GM23338 (cell line): ENCODE data around the gene DDX31. TPM values are rescaled to one million over a fixed set of nuclear protein-coding genes. Genes with fewer than 3 reads are reported as not detected.

Source experiments
- ATAC-seq: fragments of 200-7000 bp; cut with Tn5 transposase; 3 replicates; pipeline ENCODE4 v1.9.1; 2020
- DNase-seq: peaks from one replicate; pipeline ENCODE4 v3.0.0-alpha.2; 2015; ENCODE audit warnings: low spot score
- H2AFZ ChIP-seq: fragments of 200-600 bp; sonication (generic); 2 replicates; pipeline ENCODE4 v1.8.0; 2016; ENCODE audit warnings: antibody characterized with exemption, mild to moderate bottlenecking, moderate library complexity
- H3F3A ChIP-seq: fragments of 200-600 bp; sonication (generic); replicated peaks from 2 replicates; pipeline ENCODE4 v1.8.0; 2017; ENCODE audit warnings: antibody characterized with exemption, mixed run types, low read depth
- H3K27ac ChIP-seq: fragments of 200-600 bp; sonication (generic); 2 replicates; pipeline ENCODE4 v1.6.1; 2016; ENCODE audit warnings: low read depth
- H3K27me3 ChIP-seq: fragments of 200-600 bp; sonication (generic); 2 replicates; pipeline ENCODE4 v1.8.0; 2016; ENCODE audit warnings: mild to moderate bottlenecking, mixed run types, moderate library complexity; ENCODE audit not compliant: insufficient read depth
- H3K36me3 ChIP-seq: fragments of 200-600 bp; sonication (generic); 2 replicates; pipeline ENCODE4 v1.8.0; 2016; ENCODE audit warnings: mild to moderate bottlenecking; ENCODE audit not compliant: insufficient read depth
- H3K4me1 ChIP-seq: fragments of 200-600 bp; sonication (generic); 2 replicates; pipeline ENCODE4 v1.8.0; 2016; ENCODE audit warnings: mild to moderate bottlenecking, moderate library complexity; ENCODE audit not compliant: insufficient read depth
- H3K4me2 ChIP-seq: fragments of 200-600 bp; sonication (generic); 2 replicates; pipeline ENCODE4 v1.7.1; 2017; ENCODE audit warnings: mixed run types
- H3K4me3 ChIP-seq: fragments of 200-600 bp; sonication (generic); 2 replicates; pipeline ENCODE4 v1.6.1; 2016; ENCODE audit warnings: mixed run types
- H3K79me2 ChIP-seq: fragments of 200-600 bp; sonication (generic); replicated peaks from 2 replicates; pipeline ENCODE4 v1.8.0; 2017; ENCODE audit warnings: mild to moderate bottlenecking; ENCODE audit not compliant: insufficient read depth
- H3K9me2 ChIP-seq: fragments of 200-600 bp; sonication (generic); 2 replicates; pipeline ENCODE4 v1.8.0; 2017; ENCODE audit not compliant: insufficient read depth
- H4K20me1 ChIP-seq: fragments of 200-600 bp; sonication (generic); replicated peaks from 2 replicates; pipeline ENCODE4 v1.8.0; 2017; ENCODE audit warnings: mild to moderate bottlenecking; ENCODE audit not compliant: insufficient read depth
- H3K27ac Mint-ChIP-seq: 2 replicates; pipeline ENCODE4 v1.8.0; 2020; ENCODE audit warnings: inconsistent platforms, mild to moderate bottlenecking, moderate library complexity, mixed read lengths
- H3K27me3 Mint-ChIP-seq: 3 replicates; pipeline ENCODE4 v1.8.0; 2022; ENCODE audit warnings: low read depth, mild to moderate bottlenecking, moderate library complexity, mixed read lengths, inconsistent platforms; ENCODE audit not compliant: insufficient read depth, poor library complexity
- H3K36me3 Mint-ChIP-seq: 3 replicates; pipeline ENCODE4 v1.8.0; 2021; ENCODE audit warnings: low read depth, mild to moderate bottlenecking, inconsistent platforms, moderate library complexity, mixed read lengths
- H3K4me1 Mint-ChIP-seq: 3 replicates; pipeline ENCODE4 v1.8.0; 2020; ENCODE audit warnings: mild to moderate bottlenecking, inconsistent platforms, mixed read lengths
- H3K4me3 Mint-ChIP-seq: 3 replicates; pipeline ENCODE4 v1.8.0; 2021; ENCODE audit warnings: moderate library complexity, mild to moderate bottlenecking, inconsistent platforms, mixed read lengths
- H3K9me3 Mint-ChIP-seq: 3 replicates; pipeline ENCODE4 v1.8.0; 2020; ENCODE audit warnings: moderate library complexity, mild to moderate bottlenecking, inconsistent platforms, mixed read lengths
- CREB1 ChIP-seq: fragments of 250-450 bp; sonication (Bioruptor Pico); IDR thresholded peaks from 2 replicates; pipeline ENCODE4 v1.5.0; 2020; ENCODE audit warnings: low read depth, mild to moderate bottlenecking, moderate library complexity
- NANOG ChIP-seq: IDR thresholded peaks from 2 replicates; pipeline ENCODE4 v1.6.1; 2016; ENCODE audit warnings: antibody characterized with exemption, borderline replicate concordance
- POLR2AphosphoS5 ChIP-seq: IDR thresholded peaks from 2 replicates; pipeline ENCODE4 v1.6.1; 2016; ENCODE audit warnings: antibody characterized with exemption, low read depth
- ZNF462 ChIP-seq: fragments of 250-450 bp; sonication (Bioruptor Pico); IDR thresholded peaks from 2 replicates; pipeline ENCODE4 v1.5.0; 2020; ENCODE audit warnings: mild to moderate bottlenecking, moderate library complexity
- polyA plus RNA-seq: library from polyadenylated mRNA; unstranded; fragments of >200 nt; fragmentation: Nextera tagmentation; extraction: Ambion mirVana; gene quantifications from 2 replicates; pipeline ENCODE4 v1.2.1, GENCODE V29; 2016
- total RNA-seq: library from RNA; depleted of rRNA; stranded (reverse); fragments of >200 nt; shearing (Covaris generic); gene quantifications from 2 replicates; pipeline ENCODE4 v1.2.3, GENCODE V29; 2014; rRNA removed
- TF ChIP-seq, protein P1 (sequence below): IDR thresholded peaks from 2 replicates; pipeline ENCODE4 v1.6.1; 2016; ENCODE audit warnings: antibody characterized with exemption

Gene DDX31
- total and polyA plus RNA-seq, 2 experiments from 2014 or later, result 14.8 to 23.5 TPM

DNA sequence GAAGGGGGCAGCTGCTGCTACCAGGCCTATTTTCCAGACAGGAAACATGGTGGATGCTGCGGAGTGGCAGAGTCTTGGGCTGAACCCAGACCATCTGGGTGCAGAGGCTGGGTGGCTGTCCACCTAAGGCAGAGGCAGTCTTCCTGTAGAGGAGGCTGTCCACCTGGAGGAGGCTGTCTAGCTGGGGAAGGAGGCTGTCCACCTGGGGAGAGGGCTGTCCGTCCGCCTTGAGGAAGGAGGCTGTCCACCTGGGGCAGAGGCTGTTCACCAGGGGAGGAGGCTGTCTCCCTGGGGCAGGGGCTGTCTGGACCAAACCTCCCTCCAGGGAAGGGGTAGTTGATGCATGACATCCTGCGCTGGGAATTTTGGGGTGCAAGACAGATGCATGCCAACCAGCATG, 126.5 kb downstream of the DDX31 start:
- Histone ChIP-seq H3K27ac (no peak overlapping the region), H3F3A (no peaks in the 10 kb centered on the region), H3K4me1 (peaks cover 10% of the 10 kb centered on the region; the same call in 1 of the 2 replicates), H4K20me1 (no peaks in the 10 kb centered on the region), H3K4me3 (no peak overlapping the region), H3K9me2 (no peaks in the 10 kb centered on the region), H3K36me3 (no peaks in the 10 kb centered on the region), H2AFZ (no peak overlapping the region), H3K79me2 (no peaks in the 10 kb centered on the region), H3K4me2 (no peak overlapping the region), H3K27me3 (no peaks in the 10 kb centered on the region)
- TF ChIP-seq POLR2AphosphoS5 (no peak), CREB1 (CRISPR knock-in tag) (no peak), NANOG (no peak), ZNF462 (CRISPR knock-in tag) (no peak)
- TF ChIP-seq, protein P1, sequence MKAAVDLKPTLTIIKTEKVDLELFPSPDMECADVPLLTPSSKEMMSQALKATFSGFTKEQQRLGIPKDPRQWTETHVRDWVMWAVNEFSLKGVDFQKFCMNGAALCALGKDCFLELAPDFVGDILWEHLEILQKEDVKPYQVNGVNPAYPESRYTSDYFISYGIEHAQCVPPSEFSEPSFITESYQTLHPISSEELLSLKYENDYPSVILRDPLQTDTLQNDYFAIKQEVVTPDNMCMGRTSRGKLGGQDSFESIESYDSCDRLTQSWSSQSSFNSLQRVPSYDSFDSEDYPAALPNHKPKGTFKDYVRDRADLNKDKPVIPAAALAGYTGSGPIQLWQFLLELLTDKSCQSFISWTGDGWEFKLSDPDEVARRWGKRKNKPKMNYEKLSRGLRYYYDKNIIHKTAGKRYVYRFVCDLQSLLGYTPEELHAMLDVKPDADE, result no peak
- ATAC-seq (no peak), DNase-seq (no peak)
- Mint-ChIP-seq H3K4me3 (no peak overlapping the region), H3K36me3 (no peaks in the 10 kb centered on the region; the same call in 2 of the 3 replicates), H3K4me1 (peaks cover 30% of the 10 kb centered on the region), H3K27ac (no peak overlapping the region), H3K27me3 (peaks cover 19% of the 10 kb centered on the region), H3K9me3 (no peaks in the 10 kb centered on the region)

Other genes starting within 250 kb of the DDX31 start
- gene BARHL1, start 87.4 kb downstream of the DDX31 start, total RNA-seq, result not detected in 2 replicates
- gene BARHL1, start 87.4 kb downstream of the DDX31 start, polyA plus RNA-seq, result not detected in 2 replicates
- 39.6 and 41.6 TPM in 2 replicates for gene GTF3C4, start 481 bp upstream of the DDX31 start, total RNA-seq
- gene GTF3C4, start 481 bp upstream of the DDX31 start, polyA plus RNA-seq, result 9.5 and 9.8 TPM in 2 replicates
- gene AK8, start 208.3 kb upstream of the DDX31 start, total RNA-seq, result 0.14 and 0.82 TPM in 2 replicates
- 0.70 and 0.78 TPM in 2 replicates for gene AK8, start 208.3 kb upstream of the DDX31 start, polyA plus RNA-seq
- 0.78 and 1.5 TPM in 2 replicates for gene SPACA9, start 208.9 kb upstream of the DDX31 start, total RNA-seq
- 0.85 and 1.1 TPM in 2 replicates for gene SPACA9, start 208.9 kb upstream of the DDX31 start, polyA plus RNA-seq